ENCODE results near the gene NOLC1.

NOLC1 gene

DNA sequence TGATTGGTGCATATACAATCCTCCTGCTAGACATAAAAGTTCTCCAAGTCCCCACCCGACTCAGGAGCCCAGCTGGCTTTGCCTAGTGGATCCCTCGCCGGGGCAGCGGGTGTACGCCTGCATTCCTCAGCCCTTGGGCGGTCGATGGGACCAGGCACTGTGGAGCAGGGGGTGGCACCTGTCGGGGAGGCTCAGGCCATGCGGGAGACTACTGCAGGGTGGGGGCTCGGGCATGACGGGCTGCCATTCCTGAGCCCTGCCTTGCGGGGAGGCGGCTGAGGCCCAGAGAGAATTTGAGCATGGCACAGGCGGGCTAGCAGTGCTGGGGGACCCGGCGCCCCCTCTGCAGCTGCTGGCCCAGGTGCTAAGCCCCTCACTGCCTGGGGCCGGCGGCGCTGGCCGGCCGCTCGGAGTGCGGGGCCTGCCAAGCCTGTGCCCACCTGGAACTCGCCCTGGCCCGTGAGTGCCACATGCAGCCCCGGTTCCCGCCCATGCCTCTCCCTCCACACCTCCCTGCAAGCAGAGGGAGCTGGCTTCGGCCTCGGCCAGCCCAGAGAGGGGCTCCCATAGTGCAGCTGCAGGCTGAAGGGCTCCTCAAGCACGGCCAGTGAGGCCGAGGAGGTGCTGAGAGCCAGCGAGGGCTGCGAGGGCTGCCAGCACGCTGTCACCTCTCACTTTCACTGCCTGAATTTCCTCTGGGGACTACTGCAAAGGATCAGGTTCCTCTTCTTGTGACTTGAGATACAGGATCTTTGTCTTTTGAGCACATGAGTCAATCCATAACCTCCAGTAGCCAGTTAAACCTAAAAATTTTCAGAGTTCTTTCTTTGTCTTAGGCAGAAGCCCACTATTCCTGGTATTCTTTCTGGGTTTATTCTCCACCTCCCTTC lies 48.8 kb downstream of the NOLC1 start:
- no peak for DNase-seq (ENCODE audit: insufficient read length, low spot score)
- FAIRE-seq, result no peak

DNA sequence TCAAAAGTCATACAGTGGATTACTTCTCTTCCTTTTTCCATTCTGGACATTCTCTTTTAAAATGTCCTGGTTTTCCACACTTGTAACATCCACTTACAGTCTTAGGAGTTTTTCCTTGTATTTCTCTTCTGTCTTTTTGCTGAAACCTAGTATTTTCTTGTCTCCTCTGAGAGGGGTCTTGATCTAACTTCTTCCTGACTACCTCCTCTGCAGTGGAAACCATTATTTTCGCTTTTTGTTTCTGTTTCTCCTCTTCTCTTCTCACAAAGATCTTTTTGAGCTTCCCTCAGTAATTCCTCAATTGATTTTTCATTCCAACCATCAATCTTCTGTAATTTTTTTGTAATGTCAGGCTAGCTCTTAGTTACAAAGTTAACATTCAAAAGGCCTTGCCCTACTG lies 50.2 kb downstream of the NOLC1 start:
- DNase-seq (ENCODE audit: insufficient read length, low spot score), result no peak

DNA sequence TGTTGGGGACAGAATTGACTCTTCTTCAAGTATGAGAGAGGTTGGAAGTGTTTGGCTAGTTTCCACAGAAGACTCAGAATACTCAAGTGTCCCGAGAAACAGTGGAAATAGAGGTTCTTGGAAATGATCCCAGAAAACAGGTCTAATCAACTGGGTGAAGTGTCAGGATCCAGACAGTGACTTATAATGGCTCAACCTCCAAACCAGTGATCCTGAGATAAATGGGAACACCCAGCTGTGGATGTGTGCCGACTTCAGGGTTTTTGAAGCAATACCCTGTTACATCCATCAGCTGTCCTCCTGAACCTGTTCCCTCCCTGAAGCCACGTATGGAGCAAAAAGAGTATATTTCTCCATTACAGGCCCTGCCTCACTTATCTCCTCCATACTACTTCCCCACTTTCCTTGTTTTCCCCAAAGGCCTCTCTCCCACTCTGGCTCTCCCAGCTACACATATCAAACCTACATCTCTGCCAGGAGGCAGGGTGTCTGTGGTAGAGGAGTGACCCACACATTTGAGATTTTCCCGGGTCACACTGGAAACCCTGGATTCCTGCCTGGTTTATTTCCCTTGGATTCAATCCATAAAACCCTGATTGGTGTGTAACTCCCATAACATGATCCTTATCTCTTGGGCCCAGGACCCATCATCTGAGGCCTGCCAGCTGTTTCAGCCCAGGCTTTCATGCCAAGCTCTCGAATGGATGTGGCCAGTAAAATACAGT lies 56.3 kb downstream of the NOLC1 start:
- FAIRE-seq (no peak), DNase-seq (ENCODE audit: insufficient read length, low spot score) (no peak)

More for the DNA sequence above, 50.2 kb downstream of the NOLC1 start:
- no peak for FAIRE-seq

DNA sequence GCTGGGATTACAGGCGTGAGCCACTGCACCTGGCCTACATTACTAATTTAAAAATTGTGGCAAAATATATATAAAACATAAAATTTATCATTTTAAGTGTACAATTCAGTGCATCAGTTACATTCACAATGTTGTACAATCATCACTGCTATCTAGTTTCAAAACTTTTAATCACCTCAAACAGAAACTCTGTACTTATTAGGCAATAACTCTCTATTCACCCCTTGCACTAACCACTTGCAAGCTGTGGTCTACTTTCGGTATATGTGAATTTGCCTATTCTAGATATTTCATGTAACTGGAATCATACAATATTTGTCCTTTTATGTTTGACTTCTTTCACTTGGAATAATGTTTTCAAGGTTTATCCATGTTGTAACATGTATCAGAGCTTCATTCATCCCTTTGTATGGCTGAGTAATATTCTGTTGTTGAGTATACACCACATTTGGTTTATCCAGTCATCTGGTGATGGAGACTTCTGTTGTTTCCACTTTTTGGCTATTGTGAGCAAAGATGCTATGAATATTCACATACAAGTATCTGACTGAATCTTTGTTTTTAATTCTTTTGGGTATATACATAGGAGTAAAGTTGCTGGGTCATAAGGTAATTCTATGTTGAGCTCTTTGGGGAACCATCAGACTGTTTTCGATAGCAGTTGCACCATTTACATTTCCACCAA lies 59.6 kb downstream of the NOLC1 start:
- FAIRE-seq (no peak), DNase-seq (ENCODE audit: insufficient read length, low spot score) (no peak)
